ENCODE data around the gene MSI2.

GRCh38 chr17:57563958-57564357 lies 307.6 kb downstream of the MSI2 start:
- TF ChIP-seq TAF1 (IDR thresholded peaks at IDR 0.05; ENCODE audit: low read depth) (no peak), EP300 (IDR thresholded peaks at IDR 0.05; ENCODE audit: borderline replicate concordance) (no peak)

Measured in Ishikawa (cell line).